Lower lobe of right lung (tissue), 2 donors: ENCODE results near the gene ADAMTSL1. TPM values are rescaled to one million over a fixed set of nuclear protein-coding genes. Genes with fewer than 3 reads are reported as not detected.

Source experiments
- ATAC-seq, 2 donors: fragments of 200-7000 bp; cut with Tn5 transposase; one replicate each; pipeline ENCODE4 v1.9.1; 2020 to 2022; ENCODE audit warnings: mild to moderate bottlenecking in 2 of 2, moderate library complexity in 2 of 2
- DNase-seq: peaks from one replicate; pipeline ENCODE4 v3.0.0-alpha.2; 2020
- H3K27ac ChIP-seq: fragments of 200-600 bp; one replicate; pipeline ENCODE4 v1.8.0; 2022
- H3K27me3 ChIP-seq: fragments of 200-600 bp; one replicate; pipeline ENCODE4 v1.8.0; 2022; ENCODE audit warnings: low read depth
- H3K36me3 ChIP-seq: fragments of 200-600 bp; one replicate; pipeline ENCODE4 v1.8.0; 2022; ENCODE audit warnings: mild to moderate bottlenecking
- H3K4me1 ChIP-seq: fragments of 200-600 bp; one replicate; pipeline ENCODE4 v1.8.0; 2022
- H3K4me3 ChIP-seq: fragments of 200-600 bp; one replicate; pipeline ENCODE4 v1.8.0; 2022; ENCODE audit warnings: mild to moderate bottlenecking
- H3K9me3 ChIP-seq: fragments of 200-600 bp; one replicate; pipeline ENCODE4 v1.8.0; 2022
- intact Hi-C: fragments of 100-400 bp; cut with DNase I; formaldehyde crosslinking; loops from one replicate; pipeline ENCODE4 v1.11.0; 2022
- total RNA-seq: library from RNA; stranded (reverse); fragmentation: NEBNext Ultra II Directional; extraction: Animal tissue kit (Norgen Biotek cat#: 25700); gene quantifications from one replicate; pipeline ENCODE4 v1.2.1, GENCODE V29; 2021
- TF ChIP-seq, protein P1 (sequence below): fragments of 200-600 bp; IDR thresholded peaks from one replicate; pipeline ENCODE4 v1.8.0; 2022; ENCODE audit warnings: antibody characterized with exemption, mild to moderate bottlenecking
- donor health status: DM: no; HTN: yes; CAD: no; lungs with severe emphysema.

Gene ADAMTSL1
- total RNA-seq, 1 donor from 2014 or later: 3.7 TPM

DNA sequence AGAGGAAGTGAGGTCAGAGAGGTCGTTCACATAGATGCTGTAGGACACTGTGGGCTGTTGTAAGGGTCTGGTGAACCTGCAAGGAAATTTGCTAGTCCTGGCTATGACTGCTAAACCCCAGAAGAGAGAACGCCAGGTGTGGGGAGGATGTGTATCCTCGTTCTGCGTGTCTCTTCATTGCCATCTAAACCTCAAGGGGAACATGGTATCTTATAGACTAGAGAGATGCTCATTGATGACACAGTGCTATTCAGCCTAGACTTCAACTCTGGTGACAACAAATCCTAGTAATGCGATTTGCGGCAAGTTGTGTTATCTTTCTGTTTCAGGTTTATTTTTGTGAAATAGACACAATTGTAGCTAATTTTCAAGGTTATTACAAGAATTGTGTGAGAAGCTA lies 140.2 kb downstream of the ADAMTSL1 start:
- no peak for ATAC-seq
- intact Hi-C loops: no loop called here
- no peaks in the 10 kb centered on the region for H3K4me1 ChIP-seq

GRCh38 chr9:18614651-18615050 lies 140.7 kb downstream of the ADAMTSL1 start:
- TF ChIP-seq, protein P1, sequence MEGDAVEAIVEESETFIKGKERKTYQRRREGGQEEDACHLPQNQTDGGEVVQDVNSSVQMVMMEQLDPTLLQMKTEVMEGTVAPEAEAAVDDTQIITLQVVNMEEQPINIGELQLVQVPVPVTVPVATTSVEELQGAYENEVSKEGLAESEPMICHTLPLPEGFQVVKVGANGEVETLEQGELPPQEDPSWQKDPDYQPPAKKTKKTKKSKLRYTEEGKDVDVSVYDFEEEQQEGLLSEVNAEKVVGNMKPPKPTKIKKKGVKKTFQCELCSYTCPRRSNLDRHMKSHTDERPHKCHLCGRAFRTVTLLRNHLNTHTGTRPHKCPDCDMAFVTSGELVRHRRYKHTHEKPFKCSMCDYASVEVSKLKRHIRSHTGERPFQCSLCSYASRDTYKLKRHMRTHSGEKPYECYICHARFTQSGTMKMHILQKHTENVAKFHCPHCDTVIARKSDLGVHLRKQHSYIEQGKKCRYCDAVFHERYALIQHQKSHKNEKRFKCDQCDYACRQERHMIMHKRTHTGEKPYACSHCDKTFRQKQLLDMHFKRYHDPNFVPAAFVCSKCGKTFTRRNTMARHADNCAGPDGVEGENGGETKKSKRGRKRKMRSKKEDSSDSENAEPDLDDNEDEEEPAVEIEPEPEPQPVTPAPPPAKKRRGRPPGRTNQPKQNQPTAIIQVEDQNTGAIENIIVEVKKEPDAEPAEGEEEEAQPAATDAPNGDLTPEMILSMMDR: no peak
- Histone ChIP-seq H3K27ac (no peak overlapping the region), H3K27me3 (no peaks in the 10 kb centered on the region), H3K4me1 (no peaks in the 10 kb centered on the region), H3K4me3 (no peak overlapping the region), H3K9me3 (no peaks in the 10 kb centered on the region), H3K36me3 (no peaks in the 10 kb centered on the region)
- ATAC-seq: no peak
- intact Hi-C loops: no loop called here
- no peak for DNase-seq

More for the DNA sequence above, 140.2 kb downstream of the ADAMTSL1 start:
- no peak for DNase-seq
- H3K4me3 ChIP-seq: no peak overlapping the region
- no peaks in the 10 kb centered on the region for H3K27me3 ChIP-seq
- H3K36me3 ChIP-seq: no peaks in the 10 kb centered on the region
- TF ChIP-seq, protein P1: no peak
- H3K9me3 ChIP-seq: no peaks in the 10 kb centered on the region
- no peak overlapping the region for H3K27ac ChIP-seq

GRCh38 chr9:18616976-18617375 lies 143.0 kb downstream of the ADAMTSL1 start:
- intact Hi-C loops: no loop called here
- Histone ChIP-seq H3K4me3 (no peak overlapping the region), H3K9me3 (no peaks in the 10 kb centered on the region), H3K27me3 (no peaks in the 10 kb centered on the region), H3K27ac (no peak overlapping the region), H3K4me1 (no peaks in the 10 kb centered on the region), H3K36me3 (no peaks in the 10 kb centered on the region)
- ATAC-seq (no peak), DNase-seq (no peak)
- TF ChIP-seq, protein P1: no peak

DNA sequence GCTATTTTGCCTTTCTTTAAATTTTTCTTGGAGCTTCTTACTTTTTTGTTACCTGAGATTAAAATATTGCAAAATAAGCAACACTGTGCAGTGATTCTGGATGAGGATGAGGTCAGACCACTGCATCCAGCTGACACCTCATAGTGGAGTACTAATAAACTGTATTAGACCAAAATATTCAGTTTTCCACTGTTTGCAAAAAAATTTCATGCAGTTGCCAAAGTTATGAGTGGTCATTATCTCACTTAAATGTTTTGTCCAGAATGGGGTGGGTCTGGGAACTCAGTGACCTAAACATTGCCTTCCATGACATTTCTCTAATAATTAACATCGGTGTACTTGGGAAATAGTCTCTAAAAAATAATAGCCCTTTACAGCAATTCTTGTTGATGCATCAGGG lies 143.8 kb downstream of the ADAMTSL1 start:
- Histone ChIP-seq H3K27me3 (no peaks in the 10 kb centered on the region), H3K27ac (no peak overlapping the region), H3K4me3 (no peak overlapping the region), H3K36me3 (no peaks in the 10 kb centered on the region), H3K4me1 (no peaks in the 10 kb centered on the region), H3K9me3 (no peaks in the 10 kb centered on the region)
- DNase-seq (no peak), ATAC-seq (no peak)
- TF ChIP-seq, protein P1: no peak
- intact Hi-C loops: no loop called here

- ATAC-seq (no peak), DNase-seq (no peak)
- H3K27me3 ChIP-seq: no peaks in the 10 kb centered on the region
- no peak overlapping the region for H3K4me3 ChIP-seq
- no peaks in the 10 kb centered on the region for H3K36me3 ChIP-seq
- H3K27ac ChIP-seq: no peak overlapping the region
- TF ChIP-seq, protein P1: no peak
- no peaks in the 10 kb centered on the region for H3K4me1 ChIP-seq
- intact Hi-C loops: no loop called here
- H3K9me3 ChIP-seq: no peaks in the 10 kb centered on the region
These were observed 144.9 kb downstream of the ADAMTSL1 start for GRCh38 chr9:18618862-18619261.
